CD8-positive, alpha-beta memory T cell (primary cell): Measurements from ENCODE around the gene SLC51B. TPM values are rescaled to one million over a fixed set of nuclear protein-coding genes. Genes with fewer than 3 reads are reported as not detected.
"Not testable (repeated sequence)": the region's sequence is repeated elsewhere in the genome, so short reads cannot be mapped to it uniquely, and the experiment has no call there.

Source experiments
- CTCF ChIA-PET: fragments of 350-600 bp; sonication (Branson Sonifier 250); formaldehyde crosslinking; loops from one replicate; lab custom pipeline; 2021; ENCODE audit warnings: antibody characterized with exemption; lab: Charles Lee
- POLR2A ChIA-PET: fragments of 350-600 bp; sonication (Branson Sonifier 250); formaldehyde crosslinking; loops from one replicate; lab custom pipeline; 2021; ENCODE audit warnings: antibody characterized with exemption; lab: Charles Lee
- DNase-seq, 5 donors: peaks; one replicate each; pipeline versions ENCODE4 v3.0.0 to v3.0.0-alpha.2; 2020 to 2022; ENCODE audit warnings: mixed read lengths in 1 of 5
- H3K27ac ChIP-seq: one replicate; pipeline ENCODE4 v1.7.0; 2013; ENCODE audit warnings: low read depth, mild to moderate bottlenecking, low read length, moderate library complexity
- H3K27me3 ChIP-seq: 2 replicates; pipeline ENCODE4 v1.7.0; 2013; ENCODE audit warnings: low read length, mild to moderate bottlenecking; ENCODE audit not compliant: insufficient read depth, poor library complexity, severe bottlenecking
- H3K36me3 ChIP-seq: 2 replicates; pipeline ENCODE4 v1.7.0; 2013; ENCODE audit warnings: mild to moderate bottlenecking, low read length, moderate library complexity; ENCODE audit not compliant: insufficient read depth
- H3K4me1 ChIP-seq: 2 replicates; pipeline ENCODE4 v1.7.0; 2013; ENCODE audit warnings: mild to moderate bottlenecking, low read length, moderate library complexity; ENCODE audit not compliant: insufficient read depth
- H3K4me3 ChIP-seq: 2 replicates; pipeline ENCODE4 v1.7.0; 2013; ENCODE audit warnings: mild to moderate bottlenecking, low read length
- H3K9me3 ChIP-seq: 2 replicates; pipeline ENCODE4 v1.7.0; 2013; ENCODE audit warnings: mild to moderate bottlenecking, low read length
- H3K27ac Mint-ChIP-seq, 8 donors: one replicate each; pipeline ENCODE4 v1.8.0; 2020 to 2021; ENCODE audit warnings: mixed read lengths in 8 of 8, mild to moderate bottlenecking in 6 of 8, inconsistent platforms in 3 of 8, moderate library complexity in 3 of 8
- H3K27me3 Mint-ChIP-seq, 2 donors: one replicate each; pipeline ENCODE4 v1.8.0; 2020 to 2021; ENCODE audit warnings: mixed read lengths in 2 of 2, mild to moderate bottlenecking in 1 of 2, moderate library complexity in 1 of 2
- H3K36me3 Mint-ChIP-seq, 3 donors: one replicate each; pipeline ENCODE4 v1.8.0; 2020 to 2021; ENCODE audit warnings: mixed read lengths in 3 of 3, inconsistent platforms in 1 of 3, mild to moderate bottlenecking in 1 of 3
- H3K4me1 Mint-ChIP-seq, 3 donors: one replicate each; pipeline ENCODE4 v1.8.0; 2020 to 2021; ENCODE audit warnings: mixed read lengths in 3 of 3, inconsistent platforms in 1 of 3, mild to moderate bottlenecking in 1 of 3
- H3K4me3 Mint-ChIP-seq, 7 donors: one replicate each; pipeline ENCODE4 v1.8.0; 2020 to 2021; ENCODE audit warnings: mixed read lengths in 7 of 7, mild to moderate bottlenecking in 6 of 7, moderate library complexity in 4 of 7, inconsistent platforms in 2 of 7
- H3K9me3 Mint-ChIP-seq, 5 donors: one replicate each; pipeline ENCODE4 v1.8.0; 2020 to 2022; ENCODE audit warnings: mixed read lengths in 5 of 5, mild to moderate bottlenecking in 3 of 5, moderate library complexity in 2 of 5, inconsistent platforms in 1 of 5
- polyA plus RNA-seq: library from polyadenylated mRNA; unstranded; fragments of 300-500 nt; fragmentation: Illumina TruSeq; gene quantifications from one replicate; pipeline ENCODE4 v1.2.3, GENCODE V29; 2021
- total RNA-seq, 2 experiments: library from RNA; stranded (reverse); gene quantifications; one replicate each; pipeline ENCODE4 v1.2.3, GENCODE V29; 2021

SLC51B gene
- total and polyA plus RNA-seq, 3 experiments from 2014 or later: not detected

- CTCF ChIA-PET: no interaction called here
Measured at GRCh38 chr15:65088643-65089021, 43.4 kb downstream of the SLC51B start.

GRCh38 chr15:65089206-65089824 is 44.1 kb downstream of the SLC51B start:
- H3K27ac Mint-ChIP-seq: peak overlapping the region in 1 of 8 donors; percentile 6
- no peaks in the 10 kb centered on the region for H3K4me1 ChIP-seq
- peaks cover 4 to 17% of the 10 kb centered on the region in 2 donors for H3K27me3 Mint-ChIP-seq
- no peak overlapping the region for H3K27ac ChIP-seq
- no peaks in the 10 kb centered on the region for H3K9me3 ChIP-seq
- H3K36me3 Mint-ChIP-seq: no peaks in the 10 kb centered on the region
- H3K27me3 ChIP-seq: no peaks in the 10 kb centered on the region
- no peaks in the 10 kb centered on the region for H3K4me1 Mint-ChIP-seq
- POLR2A ChIA-PET: no interaction called here
- no peak overlapping the region for H3K4me3 ChIP-seq
- CTCF ChIA-PET: no interaction called here
- H3K4me3 Mint-ChIP-seq: no peak overlapping the region
- no peaks in the 10 kb centered on the region for H3K9me3 Mint-ChIP-seq
- H3K36me3 ChIP-seq: no peaks in the 10 kb centered on the region
- no peak for DNase-seq

More at GRCh38 chr15:65088643-65089021, 43.4 kb downstream of the SLC51B start:
- Histone ChIP-seq H3K27me3 (peaks cover 5% of the 10 kb centered on the region), H3K9me3 (no peaks in the 10 kb centered on the region), H3K4me3 (no peak overlapping the region), H3K27ac (no peak overlapping the region), H3K36me3 (no peaks in the 10 kb centered on the region), H3K4me1 (no peaks in the 10 kb centered on the region)
- POLR2A ChIA-PET: no interaction called here
- Mint-ChIP-seq H3K27me3 (peaks cover 8 to 24% of the 10 kb centered on the region in 2 donors), H3K36me3 (no peaks in the 10 kb centered on the region), H3K27ac (peak overlapping the region in 1 of 8 donors; percentile 32), H3K9me3 (no peaks in the 10 kb centered on the region), H3K4me3 (no peak overlapping the region), H3K4me1 (no peaks in the 10 kb centered on the region)
- no peak for DNase-seq

GRCh38 chr15:65091946-65092770 is 47.0 kb downstream of the SLC51B start:
- ChIA-PET CTCF (no interaction called here), POLR2A (no interaction called here)
- no peaks in the 10 kb centered on the region for H3K27me3 ChIP-seq
- Mint-ChIP-seq H3K36me3 (peaks cover 0 to 5% (median 0%) of the 10 kb centered on the region in 3 donors), H3K27me3 (no peaks in the 10 kb centered on the region), H3K4me3 (no peak overlapping the region), H3K27ac (no peak overlapping the region), H3K9me3 (no peaks in the 10 kb centered on the region), H3K4me1 (no peaks in the 10 kb centered on the region)
- DNase-seq: no peak
- no peaks in the 10 kb centered on the region for H3K36me3 ChIP-seq
- H3K4me3 ChIP-seq: no peak overlapping the region
- no peak overlapping the region for H3K27ac ChIP-seq
- no peaks in the 10 kb centered on the region for H3K9me3 ChIP-seq
- H3K4me1 ChIP-seq: no peaks in the 10 kb centered on the region

GRCh38 chr15:65092911-65093792 is 48.0 kb downstream of the SLC51B start:
- Mint-ChIP-seq H3K9me3 (no peaks in the 10 kb centered on the region), H3K4me3 (no peak overlapping the region), H3K4me1 (no peaks in the 10 kb centered on the region), H3K36me3 (peaks cover 3 to 15% (median 3%) of the 10 kb centered on the region in 3 donors), H3K27ac (peak overlapping the region in 2 of 8 donors; percentile 50 to 70), H3K27me3 (no peaks in the 10 kb centered on the region)
- Histone ChIP-seq H3K4me1 (no peaks in the 10 kb centered on the region), H3K9me3 (no peaks in the 10 kb centered on the region), H3K27ac (no peak overlapping the region), H3K4me3 (no peak overlapping the region), H3K36me3 (no peaks in the 10 kb centered on the region), H3K27me3 (no peaks in the 10 kb centered on the region)
- POLR2A ChIA-PET: no interaction called here
- CTCF ChIA-PET: no interaction called here
- DNase-seq: no peak

GRCh38 chr15:65093793-65094170 is 48.6 kb downstream of the SLC51B start:
- H3K4me3 ChIP-seq, H3K9me3 Mint-ChIP-seq, POLR2A ChIA-PET, H3K27me3 Mint-ChIP-seq, H3K9me3 ChIP-seq, CTCF ChIA-PET, DNase-seq, H3K27me3 ChIP-seq, H3K27ac ChIP-seq, H3K4me1 ChIP-seq, H3K4me1 Mint-ChIP-seq, H3K36me3 ChIP-seq, H3K4me3 Mint-ChIP-seq: not testable (repeated sequence)
- Mint-ChIP-seq H3K36me3 (peaks cover 7 to 21% (median 10%) of the 10 kb centered on the region in 3 donors), H3K27ac (peak overlapping the region in 2 of 8 donors; percentile 51 to 70)

- peaks cover 7 to 28% (median 13%) of the 10 kb centered on the region in 3 donors for H3K36me3 Mint-ChIP-seq
- no peaks in the 10 kb centered on the region for H3K4me1 ChIP-seq
- no peak overlapping the region for H3K4me3 Mint-ChIP-seq
- H3K27me3 Mint-ChIP-seq: no peaks in the 10 kb centered on the region
- ChIA-PET CTCF (no interaction called here), POLR2A (no interaction called here)
- peaks cover 8% of the 10 kb centered on the region for H3K36me3 ChIP-seq
- peak overlapping the region in 2 of 8 donors; percentile 23 to 81 for H3K27ac Mint-ChIP-seq
- no peak overlapping the region for H3K27ac ChIP-seq
- no peaks in the 10 kb centered on the region for H3K9me3 ChIP-seq
- no peak for DNase-seq
- H3K9me3 Mint-ChIP-seq: no peaks in the 10 kb centered on the region
- no peaks in the 10 kb centered on the region for H3K27me3 ChIP-seq
- H3K4me3 ChIP-seq: no peak overlapping the region
- H3K4me1 Mint-ChIP-seq: no peaks in the 10 kb centered on the region
Measured at GRCh38 chr15:65094294-65094995, 49.3 kb downstream of the SLC51B start.

- Histone ChIP-seq H3K27ac (no peak overlapping the region), H3K36me3 (peaks cover 12% of the 10 kb centered on the region), H3K27me3 (no peaks in the 10 kb centered on the region), H3K4me3 (no peak overlapping the region), H3K9me3 (no peaks in the 10 kb centered on the region), H3K4me1 (no peaks in the 10 kb centered on the region)
- ChIA-PET CTCF (no interaction called here), POLR2A (no interaction called here)
- Mint-ChIP-seq H3K27ac (peak overlapping the region in 1 of 8 donors; percentile 8), H3K36me3 (peaks cover 7 to 34% (median 13%) of the 10 kb centered on the region in 3 donors), H3K4me1 (no peaks in the 10 kb centered on the region), H3K9me3 (no peaks in the 10 kb centered on the region), H3K4me3 (no peak overlapping the region), H3K27me3 (no peaks in the 10 kb centered on the region)
- no peak for DNase-seq
Measured at GRCh38 chr15:65095011-65095746, 50.0 kb downstream of the SLC51B start.
